Nephron progenitor cell (in vitro differentiated cells): ENCODE data around the gene SMIM7.

ENCODE experiments used
- DNase-seq: peaks from one replicate; pipeline ENCODE4 v3.0.0; 2021
- H3K27ac Mint-ChIP-seq: 2 replicates; pipeline ENCODE4 v1.8.0; 2021; ENCODE audit warnings: mild to moderate bottlenecking, moderate library complexity, mixed read lengths
- H3K27me3 Mint-ChIP-seq: 2 replicates; pipeline ENCODE4 v1.8.0; 2021; ENCODE audit warnings: mild to moderate bottlenecking, low read depth, mixed read lengths; ENCODE audit not compliant: poor library complexity
- H3K36me3 Mint-ChIP-seq: 2 replicates; pipeline ENCODE4 v1.8.0; 2021; ENCODE audit warnings: low read depth, mixed read lengths
- H3K4me1 Mint-ChIP-seq: 2 replicates; pipeline ENCODE4 v1.8.0; 2021; ENCODE audit warnings: mixed read lengths
- H3K4me3 Mint-ChIP-seq: 2 replicates; pipeline ENCODE4 v1.8.0; 2021; ENCODE audit warnings: mild to moderate bottlenecking, moderate library complexity, mixed read lengths
- H3K9me3 Mint-ChIP-seq: 2 replicates; pipeline ENCODE4 v1.8.0; 2021; ENCODE audit warnings: mild to moderate bottlenecking, moderate library complexity, mixed read lengths
- CTCF ChIP-seq: fragments of 200-600 bp; sonication (generic); IDR thresholded peaks from 2 replicates; pipeline ENCODE4 v1.5.0; 2021; ENCODE audit warnings: antibody characterized with exemption

Gene SMIM7

GRCh38 chr19:16659832-16660708 lies at the start of gene SMIM7:
SMIM7 (minus strand) TSS chr19:16660144; CDS start chr19:16660110, 34 bp downstream.
- TF ChIP-seq CTCF, result no peak
- H3K4me3 Mint-ChIP-seq, result peak within 1 kb of the TSS; percentile 99
- peak; percentile 97 for DNase-seq
- H3K27me3 Mint-ChIP-seq, result peaks cover 39% of the 10 kb centered on the region
- H3K9me3 Mint-ChIP-seq, result no peaks in the 10 kb centered on the region
- peaks cover 28% of the 10 kb centered on the region for H3K36me3 Mint-ChIP-seq
- peak within 1 kb of the TSS; percentile 99 for H3K27ac Mint-ChIP-seq
- peaks cover 37% of the 10 kb centered on the region for H3K4me1 Mint-ChIP-seq

- no peaks in the 10 kb centered on the region for H3K36me3 Mint-ChIP-seq
- no peak overlapping the region for H3K4me3 Mint-ChIP-seq
- H3K4me1 Mint-ChIP-seq, result no peaks in the 10 kb centered on the region
- no peak for TF ChIP-seq CTCF
- no peak overlapping the region for H3K27ac Mint-ChIP-seq
- H3K9me3 Mint-ChIP-seq, result no peaks in the 10 kb centered on the region
- DNase-seq, result no peak
- peaks cover 34% of the 10 kb centered on the region for H3K27me3 Mint-ChIP-seq
These were observed 43.7 kb upstream of the SMIM7 start for GRCh38 chr19:16703677-16704076.

- no peaks in the 10 kb centered on the region for H3K4me1 Mint-ChIP-seq
- peaks cover 28% of the 10 kb centered on the region for H3K27me3 Mint-ChIP-seq
- H3K27ac Mint-ChIP-seq, result no peak overlapping the region
- no peaks in the 10 kb centered on the region for H3K9me3 Mint-ChIP-seq
- no peak overlapping the region for H3K4me3 Mint-ChIP-seq
- TF ChIP-seq CTCF, result no peak
- no peak for DNase-seq
- H3K36me3 Mint-ChIP-seq, result no peaks in the 10 kb centered on the region
These were observed 42.2 kb upstream of the SMIM7 start for GRCh38 chr19:16702123-16702522.

- no peaks in the 10 kb centered on the region for H3K36me3 Mint-ChIP-seq
- H3K27ac Mint-ChIP-seq, result no peak overlapping the region
- no peaks in the 10 kb centered on the region for H3K9me3 Mint-ChIP-seq
- no peak overlapping the region for H3K4me3 Mint-ChIP-seq
- TF ChIP-seq CTCF, result no peak
- peaks cover 8% of the 10 kb centered on the region for H3K27me3 Mint-ChIP-seq
- no peak for DNase-seq
- no peaks in the 10 kb centered on the region for H3K4me1 Mint-ChIP-seq
These were observed 39.0 kb upstream of the SMIM7 start for GRCh38 chr19:16698914-16699313.

GRCh38 chr19:16688084-16688483 lies 28.1 kb upstream of the SMIM7 start:
- Mint-ChIP-seq H3K4me3 (no peak overlapping the region), H3K36me3 (no peaks in the 10 kb centered on the region), H3K27ac (no peak overlapping the region), H3K27me3 (peaks cover 11% of the 10 kb centered on the region), H3K4me1 (no peaks in the 10 kb centered on the region), H3K9me3 (no peaks in the 10 kb centered on the region)
- DNase-seq, result no peak
- no peak for TF ChIP-seq CTCF

- no peak for TF ChIP-seq CTCF
- Mint-ChIP-seq H3K27ac (no peak overlapping the region), H3K36me3 (peaks cover 14% of the 10 kb centered on the region), H3K4me1 (no peaks in the 10 kb centered on the region), H3K27me3 (peaks cover 5% of the 10 kb centered on the region), H3K9me3 (peaks cover 7% of the 10 kb centered on the region), H3K4me3 (no peak overlapping the region)
- DNase-seq, result no peak
These were observed 24.3 kb upstream of the SMIM7 start for GRCh38 chr19:16684216-16684615.
